Ishikawa (cell line): ENCODE measurements around the gene CRACR2B.
A peak's percentile ranks its signal among the peaks of the same experiment; 100 is the strongest.

Experiments
- CEBPB ChIP-seq: IDR thresholded peaks from 2 replicates; pipeline ENCODE4 v1.6.1; 2012
- CREB1 ChIP-seq: IDR thresholded peaks from 2 replicates; pipeline ENCODE4 v1.6.1; 2012; ENCODE audit warnings: low read depth
- EGR1 ChIP-seq: IDR thresholded peaks from 2 replicates; pipeline ENCODE4 v1.6.1; 2012
- EP300 ChIP-seq: IDR thresholded peaks from 2 replicates; pipeline ENCODE4 v1.6.1; 2012; ENCODE audit warnings: borderline replicate concordance
- FOXM1 ChIP-seq: IDR thresholded peaks from 2 replicates; pipeline ENCODE4 v1.6.1; 2012; ENCODE audit warnings: low read depth, borderline replicate concordance
- MAX ChIP-seq: IDR thresholded peaks from 2 replicates; pipeline ENCODE4 v1.6.1; 2012
- NFIC ChIP-seq: IDR thresholded peaks from 2 replicates; pipeline ENCODE4 v1.6.1; 2012
- RAD21 ChIP-seq: IDR thresholded peaks from 2 replicates; pipeline ENCODE4 v1.6.1; 2012; ENCODE audit warnings: low read depth
- REST ChIP-seq: IDR thresholded peaks from 2 replicates; pipeline ENCODE4 v1.6.1; 2012; ENCODE audit warnings: low read depth, mild to moderate bottlenecking
- TAF1 ChIP-seq: IDR thresholded peaks from 2 replicates; pipeline ENCODE4 v1.6.1; 2012; ENCODE audit warnings: low read depth, mild to moderate bottlenecking
- TCF12 ChIP-seq: IDR thresholded peaks from 2 replicates; pipeline ENCODE4 v1.6.1; 2012; ENCODE audit warnings: low read depth
- TEAD4 ChIP-seq: IDR thresholded peaks from 2 replicates; pipeline ENCODE4 v1.6.1; 2012
- USF1 ChIP-seq: IDR thresholded peaks from 2 replicates; pipeline ENCODE4 v1.6.1; 2012
- YY1 ChIP-seq: IDR thresholded peaks from 2 replicates; pipeline ENCODE4 v1.6.1; 2012; ENCODE audit warnings: low read depth
- ZBTB7A ChIP-seq: IDR thresholded peaks from 2 replicates; pipeline ENCODE4 v1.6.1; 2012; ENCODE audit warnings: low read depth

CRACR2B gene

GRCh38 chr11:846496-847098 is 18.9 kb downstream of the CRACR2B start:
- TF ChIP-seq REST (no peak), USF1 (no peak), ZBTB7A (no peak), TCF12 (no peak), CREB1 (no peak)

GRCh38 chr11:847876-848275 is 20.2 kb downstream of the CRACR2B start:
- TF ChIP-seq EP300 (no peak), ZBTB7A (no peak), TAF1 (no peak), MAX (no peak), TCF12 (no peak), CREB1 (no peak), EGR1 (no peak), USF1 (no peak), FOXM1 (no peak), REST (no peak), TEAD4 (no peak), YY1 (no peak), NFIC (no peak), CEBPB (no peak), RAD21 (no peak)

GRCh38 chr11:848380-848931 is 20.7 kb downstream of the CRACR2B start:
- TF ChIP-seq TCF12 (no peak), YY1 (no peak), CEBPB (no peak), TAF1 (no peak), EGR1 (no peak), MAX (0 out of 2 replicates have a peak, but pooled peaks have one; percentile 28), RAD21 (peak; percentile 86), USF1 (peak; percentile 54; the same call in 1 of the 2 replicates)

GRCh38 chr11:849104-849824 is 21.5 kb downstream of the CRACR2B start:
- TF ChIP-seq TAF1: no peak
- peak; percentile 77 for TF ChIP-seq ZBTB7A
- TF ChIP-seq CEBPB: no peak
- TF ChIP-seq MAX: no peak
- no peak for TF ChIP-seq TEAD4
- TF ChIP-seq FOXM1: no peak
- no peak for TF ChIP-seq NFIC

- TF ChIP-seq REST (no peak), CREB1 (no peak), MAX (no peak), ZBTB7A (no peak), TAF1 (no peak), EP300 (no peak), EGR1 (no peak), FOXM1 (no peak), RAD21 (no peak), USF1 (no peak), NFIC (no peak), CEBPB (no peak), TCF12 (no peak), TEAD4 (no peak), YY1 (no peak)
Measured at GRCh38 chr11:849951-850774, 22.4 kb downstream of the CRACR2B start.
